CD14-positive monocyte (primary cell): ENCODE results near the gene RAPGEF2. TPM values are rescaled to one million over a fixed set of nuclear protein-coding genes. Genes with fewer than 3 reads are reported as not detected.
"Not testable (repeated sequence)": the region's sequence is repeated elsewhere in the genome, so short reads cannot be mapped to it uniquely, and the experiment has no call there.

Source experiments
- DNase-seq, 3 donors: peaks; one replicate each; pipeline ENCODE4 v3.0.0-alpha.2; 2011 to 2022
- H2AFZ ChIP-seq: 2 replicates; pipeline ENCODE4 v1.6.0; 2012; ENCODE audit warnings: mild to moderate bottlenecking, low read depth, low read length, inconsistent platforms; ENCODE audit not compliant: insufficient read depth, poor library complexity, severe bottlenecking
- H3K27ac ChIP-seq, 2 donors: 1 replicate in 1 of 2; 2 replicates in 1 of 2; pipeline ENCODE4 v1.5.1; 2012 to 2013; ENCODE audit warnings: low read length in 2 of 2, control low read depth in 1 of 2, inconsistent platforms in 1 of 2, low read depth in 1 of 2, mild to moderate bottlenecking in 1 of 2
- H3K27me3 ChIP-seq, 2 donors: one replicate each; pipeline versions ENCODE4 v1.6.0 to v1.6.1; 2011 to 2013; ENCODE audit warnings: low read length in 2 of 2; ENCODE audit not compliant: control insufficient read depth in 2 of 2, insufficient read depth in 2 of 2
- H3K36me3 ChIP-seq, 2 donors: replicated peaks in 1 of 2; 1 replicate in 1 of 2; 2 replicates in 1 of 2; pipeline versions ENCODE4 v1.5.1 to v1.6.1; 2012 to 2013; ENCODE audit warnings: low read length in 2 of 2, control low read depth in 1 of 2, inconsistent platforms in 1 of 2, mild to moderate bottlenecking in 1 of 2; ENCODE audit not compliant: insufficient read depth in 2 of 2, control insufficient read depth in 1 of 2
- H3K4me1 ChIP-seq, 2 donors: 1 replicate in 1 of 2; 2 replicates in 1 of 2; pipeline versions ENCODE4 v1.5.1 to v1.6.1; 2012 to 2013; ENCODE audit warnings: low read length in 2 of 2, control low read depth in 1 of 2, inconsistent platforms in 1 of 2, mild to moderate bottlenecking in 1 of 2, moderate library complexity in 1 of 2; ENCODE audit not compliant: insufficient read depth in 2 of 2, control insufficient read depth in 1 of 2
- H3K4me2 ChIP-seq: replicated peaks from 2 replicates; pipeline ENCODE3; 2012; ENCODE audit warnings: low read length, moderate library complexity, mild to moderate bottlenecking; ENCODE audit not compliant: poor library complexity, severe bottlenecking; ENCODE audit errors: extremely low read depth
- H3K4me3 ChIP-seq, 3 experiments: fragments of 200-600 bp in 1 of 3; sonication (generic) in 1 of 3; replicated peaks in 1 of 3; 1 replicate in 2 of 3; 2 replicates in 1 of 3; pipeline ENCODE4 v1.5.1; 2011 to 2013; ENCODE audit warnings: low read length in 3 of 3, mild to moderate bottlenecking in 3 of 3, control low read depth in 2 of 3, low read depth in 2 of 3, inconsistent platforms in 1 of 3, moderate library complexity in 1 of 3
- H3K79me2 ChIP-seq: 2 replicates; pipeline ENCODE4 v1.6.0; 2012; ENCODE audit warnings: mild to moderate bottlenecking, control low read depth, inconsistent platforms, low read length, moderate library complexity; ENCODE audit not compliant: insufficient read depth
- H3K9ac ChIP-seq: 2 replicates; pipeline ENCODE4 v1.6.0; 2017; ENCODE audit warnings: low read length, mild to moderate bottlenecking; ENCODE audit not compliant: insufficient read depth, poor library complexity, severe bottlenecking
- H3K9me3 ChIP-seq, 2 donors: replicated peaks in 1 of 2; 1 replicate in 1 of 2; 2 replicates in 1 of 2; pipeline versions ENCODE4 v1.5.1 to v1.6.1; 2012 to 2013; ENCODE audit warnings: low read length in 2 of 2, control low read depth in 1 of 2; ENCODE audit not compliant: control insufficient read depth in 1 of 2, insufficient read depth in 1 of 2
- H4K20me1 ChIP-seq: 2 replicates; pipeline ENCODE4 v1.6.0; 2012; ENCODE audit warnings: mild to moderate bottlenecking, low read length, control low read depth, moderate library complexity; ENCODE audit not compliant: insufficient read depth
- H3K27ac Mint-ChIP-seq, 7 donors: one replicate each; pipeline ENCODE4 v1.8.0; 2020; ENCODE audit warnings: mild to moderate bottlenecking in 7 of 7, mixed read lengths in 7 of 7, moderate library complexity in 6 of 7, inconsistent platforms in 2 of 7
- H3K27me3 Mint-ChIP-seq, 3 donors: one replicate each; pipeline ENCODE4 v1.8.0; 2021 to 2022; ENCODE audit warnings: low read depth in 3 of 3, mild to moderate bottlenecking in 3 of 3, mixed read lengths in 3 of 3, moderate library complexity in 3 of 3, inconsistent platforms in 1 of 3
- H3K36me3 Mint-ChIP-seq, 2 donors: one replicate each; pipeline ENCODE4 v1.8.0; 2020; ENCODE audit warnings: mixed read lengths in 2 of 2, inconsistent platforms in 1 of 2, mild to moderate bottlenecking in 1 of 2
- H3K4me1 Mint-ChIP-seq: one replicate; pipeline ENCODE4 v1.8.0; 2020; ENCODE audit warnings: mild to moderate bottlenecking, mixed read lengths
- H3K4me3 Mint-ChIP-seq, 2 donors: one replicate each; pipeline ENCODE4 v1.8.0; 2020; ENCODE audit warnings: mild to moderate bottlenecking in 2 of 2, mixed read lengths in 2 of 2, moderate library complexity in 1 of 2
- H3K9me3 Mint-ChIP-seq, 7 donors: one replicate each; pipeline ENCODE4 v1.8.0; 2020 to 2022; ENCODE audit warnings: mixed read lengths in 7 of 7, mild to moderate bottlenecking in 6 of 7, moderate library complexity in 6 of 7, inconsistent platforms in 2 of 7
- WGBS: methylation state at CpG from one replicate; pipeline ENCODE4 v1.1.5; 2013; ENCODE audit warnings: missing lambda C conversion rate; ENCODE audit not compliant: insufficient coverage; 5-methylcytosine and 5-hydroxymethylcytosine counted together
- intact Hi-C, 2 donors: fragments of 100-400 bp; cut with micrococcal nuclease; formaldehyde crosslinking; loops; one replicate each; pipeline versions ENCODE4 v1.15.0 to v1.15.1; 2023
- polyA plus RNA-seq, 3 donors: library from polyadenylated mRNA; depleted of rRNA in 1 of 3; unstranded in 2 of 3; stranded (reverse) in 1 of 3; fragments of 300-500 nt in 2 of 3; fragments of >200 nt in 1 of 3; fragmentation: Illumina TruSeq in 2 of 3; gene quantifications; 1 replicate in 2 of 3; 2 replicates in 1 of 3; pipeline ENCODE4 v1.2.3, GENCODE V29; 2012 to 2021
- TF ChIP-seq, protein P1 (sequence below): fragments of 200-600 bp; IDR thresholded peaks from one replicate; pipeline ENCODE4 v1.8.0; 2022; ENCODE audit warnings: antibody characterized with exemption, mild to moderate bottlenecking

Gene RAPGEF2
- polyA plus RNA-seq, 3 donors: 1.5 to 29.8 (median 2.0) TPM

GRCh38 chr4:159378056-159378616 lies 275.3 kb downstream of the RAPGEF2 start:
- Histone ChIP-seq H3K4me3 (no peak overlapping the region), H3K79me2 (no peaks in the 10 kb centered on the region), H3K4me1 (no peaks in the 10 kb centered on the region), H3K9me3 (peaks cover 0 to 8% of the 10 kb centered on the region in 2 donors), H3K27ac (no peak overlapping the region), H4K20me1 (no peaks in the 10 kb centered on the region), H3K27me3 (no peaks in the 10 kb centered on the region), H3K36me3 (no peaks in the 10 kb centered on the region), H3K4me2 (no peak overlapping the region), H3K9ac (no peak overlapping the region), H2AFZ (no peak overlapping the region)
- 97% methylated on average over 20 of the region's 28 CpGs for WGBS
- Mint-ChIP-seq H3K4me1 (peaks cover 6% of the 10 kb centered on the region), H3K27me3 (peaks cover 0 to 4% (median 2%) of the 10 kb centered on the region in 3 donors), H3K36me3 (no peaks in the 10 kb centered on the region), H3K4me3 (no peak overlapping the region), H3K27ac (no peak overlapping the region), H3K9me3 (peaks cover 0 to 21% (median 10%) of the 10 kb centered on the region in 7 donors)
- TF ChIP-seq, protein P1, sequence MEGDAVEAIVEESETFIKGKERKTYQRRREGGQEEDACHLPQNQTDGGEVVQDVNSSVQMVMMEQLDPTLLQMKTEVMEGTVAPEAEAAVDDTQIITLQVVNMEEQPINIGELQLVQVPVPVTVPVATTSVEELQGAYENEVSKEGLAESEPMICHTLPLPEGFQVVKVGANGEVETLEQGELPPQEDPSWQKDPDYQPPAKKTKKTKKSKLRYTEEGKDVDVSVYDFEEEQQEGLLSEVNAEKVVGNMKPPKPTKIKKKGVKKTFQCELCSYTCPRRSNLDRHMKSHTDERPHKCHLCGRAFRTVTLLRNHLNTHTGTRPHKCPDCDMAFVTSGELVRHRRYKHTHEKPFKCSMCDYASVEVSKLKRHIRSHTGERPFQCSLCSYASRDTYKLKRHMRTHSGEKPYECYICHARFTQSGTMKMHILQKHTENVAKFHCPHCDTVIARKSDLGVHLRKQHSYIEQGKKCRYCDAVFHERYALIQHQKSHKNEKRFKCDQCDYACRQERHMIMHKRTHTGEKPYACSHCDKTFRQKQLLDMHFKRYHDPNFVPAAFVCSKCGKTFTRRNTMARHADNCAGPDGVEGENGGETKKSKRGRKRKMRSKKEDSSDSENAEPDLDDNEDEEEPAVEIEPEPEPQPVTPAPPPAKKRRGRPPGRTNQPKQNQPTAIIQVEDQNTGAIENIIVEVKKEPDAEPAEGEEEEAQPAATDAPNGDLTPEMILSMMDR: no peak
- no peak for DNase-seq
- intact Hi-C loops: no loop called here

DNA sequence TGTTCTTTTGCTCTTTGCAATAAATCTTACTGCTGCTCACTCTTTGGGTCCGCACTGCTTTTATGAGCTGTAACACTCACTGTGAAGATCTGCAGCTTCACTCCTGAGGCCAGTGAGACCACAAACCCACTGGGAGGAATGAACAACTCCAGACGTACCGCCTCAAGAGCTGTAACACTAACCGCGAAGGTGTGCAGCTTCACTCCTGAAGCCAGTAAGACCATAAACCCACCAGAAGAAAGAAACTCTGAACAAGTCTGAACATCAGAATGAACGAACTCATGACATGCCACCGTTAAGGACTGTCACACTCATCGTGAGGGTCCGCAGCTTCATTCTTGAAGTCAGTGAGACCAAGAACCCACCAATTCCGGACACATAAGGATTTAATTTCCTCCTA lies 276.2 kb downstream of the RAPGEF2 start:
- DNase-seq, H3K4me1 ChIP-seq, H3K36me3 Mint-ChIP-seq, H3K79me2 ChIP-seq, H3K4me3 Mint-ChIP-seq, H3K36me3 ChIP-seq, H4K20me1 ChIP-seq, H2AFZ ChIP-seq, H3K27ac ChIP-seq, H3K4me1 Mint-ChIP-seq, H3K9ac ChIP-seq, H3K27me3 ChIP-seq, H3K9me3 ChIP-seq, H3K4me3 ChIP-seq, H3K27me3 Mint-ChIP-seq, H3K4me2 ChIP-seq, intact Hi-C loops: not testable (repeated sequence)
- WGBS: 97% methylated on average over 9 of the region's 10 CpGs
- peak overlapping the region in 1 of 7 donors; percentile 33 for H3K27ac Mint-ChIP-seq
- peaks cover 0 to 21% (median 10%) of the 10 kb centered on the region in 7 donors for H3K9me3 Mint-ChIP-seq
